GM12878 (cell line): ENCODE measurements around the gene SRGAP1. TPM values are rescaled to one million over a fixed set of nuclear protein-coding genes. Genes with fewer than 3 reads are reported as not detected.

Experiments used
- ATAC-seq: fragments of 200-7000 bp; cut with Tn5 transposase; 3 replicates; pipeline ENCODE4 v1.9.1; 2020; ENCODE audit warnings: mild to moderate bottlenecking, moderate library complexity
- BruUV-seq: library from RNA; stranded (reverse); fragments of 400-500 nt; replicated peaks from 2 replicates; lab custom pipeline; 2021; lab: Mats Ljungman, UMichigan
- CTCF ChIA-PET: fragments of 300-600 bp; sonication (Branson Sonifier 250); formaldehyde crosslinking; extraction: SDS; loops from one replicate; lab custom pipeline; 2021; ENCODE audit warnings: inconsistent platforms; lab: Yijun Ruan, JAX
- POLR2A ChIA-PET: fragments of 350-600 bp; formaldehyde crosslinking; extraction: SDS; loops from one replicate; lab custom pipeline; 2021; ENCODE audit warnings: inconsistent platforms; lab: Charles Lee
- RAD21 ChIA-PET: fragments of 300-600 bp; sonication (Branson Sonifier 250); formaldehyde crosslinking; loops from one replicate; lab custom pipeline; 2023; ENCODE audit warnings: antibody characterized with exemption; ENCODE audit not compliant: unreplicated experiment; lab: Charles Lee
- SMC1A ChIA-PET: fragments of 300-600 bp; sonication (Branson Sonifier 250); formaldehyde crosslinking; loops from one replicate; lab custom pipeline; 2023; ENCODE audit not compliant: unreplicated experiment, uncharacterized antibody; lab: Charles Lee
- DNase-seq: peaks from one replicate; pipeline ENCODE4 v3.0.0-alpha.2; 2011; ENCODE audit warnings: low read depth, low spot score
- FAIRE-seq: peaks from 3 replicates; lab custom pipeline; 2011; peaks lifted over from hg19 to GRCh38; lab: Jason Lieb, UNC
- H2AFZ ChIP-seq: 2 replicates; pipeline ENCODE4 v1.6.0; 2011; ENCODE audit warnings: low read depth, low read length, control low read depth; ENCODE audit not compliant: control insufficient read depth
- H3K27ac ChIP-seq: 2 replicates; pipeline ENCODE4 v1.5.1; 2011; ENCODE audit warnings: control low read depth; ENCODE audit not compliant: control insufficient read depth, insufficient read depth
- H3K27me3 ChIP-seq, 2 experiments: replicated peaks in 1 of 2; 2 replicates each; pipeline versions ENCODE4 v1.6.0 to v1.6.1; 2011; ENCODE audit warnings: low read length in 1 of 2; ENCODE audit not compliant: control insufficient read depth in 2 of 2, insufficient read depth in 2 of 2
- H3K36me3 ChIP-seq, 2 experiments: 2 replicates each; pipeline ENCODE4 v1.5.1; 2011; ENCODE audit warnings: low read length in 1 of 2; ENCODE audit not compliant: control insufficient read depth in 2 of 2, insufficient read depth in 2 of 2
- H3K4me1 ChIP-seq: 2 replicates; pipeline ENCODE4 v1.6.1; 2011; ENCODE audit warnings: mild to moderate bottlenecking, low read length, moderate library complexity, mixed read lengths; ENCODE audit not compliant: control insufficient read depth, insufficient read depth
- H3K4me2 ChIP-seq: 2 replicates; pipeline ENCODE4 v1.6.0; 2011; ENCODE audit warnings: control low read depth; ENCODE audit not compliant: control insufficient read depth, insufficient read depth
- H3K4me3 ChIP-seq: fragments of 200-600 bp; sonication (generic); 2 replicates; pipeline ENCODE4 v1.5.1; 2016
- H3K79me2 ChIP-seq: 2 replicates; pipeline ENCODE4 v1.6.0; 2011; ENCODE audit warnings: low read length; ENCODE audit not compliant: control insufficient read depth, insufficient read depth
- H3K9ac ChIP-seq: 2 replicates; pipeline ENCODE4 v1.8.0; 2011; ENCODE audit warnings: low read length, control low read depth, mixed read lengths; ENCODE audit not compliant: control insufficient read depth, insufficient read depth
- H3K9me3 ChIP-seq: replicated peaks from 3 replicates; pipeline ENCODE4 v1.5.1; 2011; ENCODE audit warnings: mild to moderate bottlenecking, low read length; ENCODE audit not compliant: control insufficient read depth, insufficient read depth
- H4K20me1 ChIP-seq: 2 replicates; pipeline ENCODE4 v1.6.0; 2011; ENCODE audit not compliant: control insufficient read depth, insufficient read depth
- ATF3 ChIP-seq: IDR thresholded peaks from 2 replicates; pipeline ENCODE4 v1.6.1; 2011; ENCODE audit warnings: low read depth, mild to moderate bottlenecking, low read length, moderate library complexity, borderline replicate concordance; ENCODE audit errors: extremely low read depth
- BHLHE40 ChIP-seq, 2 experiments: fragments of 450-650 bp in 1 of 2; IDR thresholded peaks; 2 replicates each; pipeline ENCODE4 v1.6.1; 2011 to 2017; ENCODE audit warnings: low read depth in 2 of 2, borderline replicate concordance in 1 of 2, improper control_type of control experiment in 1 of 2, low read length in 1 of 2, mild to moderate bottlenecking in 1 of 2
- BMI1 ChIP-seq: fragments of 450-650 bp; IDR thresholded peaks from 2 replicates; pipeline ENCODE4 v1.6.1; 2016; ENCODE audit warnings: mild to moderate bottlenecking, moderate library complexity, borderline replicate concordance
- CBX5 ChIP-seq: sonication (generic); IDR thresholded peaks from 2 replicates; pipeline ENCODE4 v1.6.1; 2016; ENCODE audit warnings: low read depth, moderate library complexity, mild to moderate bottlenecking, inconsistent platforms
- EZH2 ChIP-seq: IDR thresholded peaks from 2 replicates; pipeline ENCODE4 v1.6.1; 2012; ENCODE audit warnings: low read depth, mild to moderate bottlenecking, control low read depth, inconsistent platforms, low read length, borderline replicate concordance; ENCODE audit not compliant: control insufficient read depth
- FOS ChIP-seq: IDR thresholded peaks from 3 replicates; pipeline ENCODE4 v1.6.1; 2011; ENCODE audit warnings: borderline replicate concordance; ENCODE audit not compliant: insufficient read length; ENCODE audit errors: extremely low read depth
- KDM1A ChIP-seq: fragments of 200-600 bp; sonication (generic); IDR thresholded peaks from 2 replicates; pipeline ENCODE4 v1.6.1; 2016; ENCODE audit warnings: borderline replicate concordance
- MXI1 ChIP-seq: fragments of 150-350 bp; IDR thresholded peaks from 2 replicates; pipeline ENCODE4 v1.6.1; 2011; ENCODE audit warnings: low read depth, mild to moderate bottlenecking, inconsistent platforms, low read length, improper control_type of control experiment
- NR2F1 ChIP-seq: fragments of 450-650 bp; conservative IDR thresholded peaks from 2 replicates; pipeline ENCODE4 v1.6.1; 2017; ENCODE audit warnings: mild to moderate bottlenecking
- PAX8 ChIP-seq: fragments of 450-650 bp; IDR thresholded peaks from 2 replicates; pipeline ENCODE4 v1.6.1; 2017; ENCODE audit warnings: mild to moderate bottlenecking, moderate library complexity
- POU2F2 ChIP-seq: IDR thresholded peaks from 3 replicates; pipeline ENCODE4 v1.6.1; 2011; ENCODE audit warnings: low read depth, mild to moderate bottlenecking, low read length, borderline replicate concordance
- RELB ChIP-seq: fragments of 450-650 bp; IDR thresholded peaks from 2 replicates; pipeline ENCODE4 v1.6.1; 2017; ENCODE audit warnings: low read depth, mild to moderate bottlenecking, moderate library complexity
- RUNX3 ChIP-seq: IDR thresholded peaks from 2 replicates; pipeline ENCODE4 v1.6.1; 2012; ENCODE audit warnings: low read length, inconsistent platforms
- TCF7 ChIP-seq: IDR thresholded peaks from 2 replicates; pipeline ENCODE4 v1.6.1; 2014; ENCODE audit warnings: antibody characterized with exemption, borderline replicate concordance
- ZNF384 ChIP-seq: IDR thresholded peaks from 2 replicates; pipeline ENCODE4 v1.6.1; 2012; ENCODE audit warnings: low read depth, mild to moderate bottlenecking, low read length, improper control_type of control experiment, borderline replicate concordance
- WGBS: methylation state at CpG from one replicate; pipeline ENCODE4 v1.1.6; 2016; ENCODE audit warnings: low lambda C conversion rate; ENCODE audit not compliant: insufficient replicate concordance, insufficient coverage; ENCODE audit errors: missing lambda C conversion rate; 5-methylcytosine and 5-hydroxymethylcytosine counted together
- in situ Hi-C: fragments of 300-500 bp; cut with MboI; formaldehyde crosslinking; loops from 9 replicates; pipeline ENCODE4 v1.14.3; 2018; ENCODE audit warnings: mixed read lengths
- intact Hi-C: fragments of 100-400 bp; cut with micrococcal nuclease; formaldehyde crosslinking; loops from one replicate; pipeline ENCODE4 v1.14.2; 2022; ENCODE audit not compliant: unreplicated experiment
- polyA plus RNA-seq, 11 experiments: library from polyadenylated mRNA; depleted of rRNA in 4 of 11; unstranded in 6 of 11; stranded (reverse) in 5 of 11; fragments of >200 nt; fragmentation: Nextera tagmentation in 4 of 11; fragmentation: Illumina TruSeq in 1 of 11; extraction: Ambion mirVana in 4 of 11; extraction: Trizol in 1 of 11; gene quantifications; 1 replicate in 1 of 11; 2 replicates in 10 of 11; pipeline versions ENCODE4 v1.2.1 to v1.2.3, GENCODE V29; 2011 to 2016; ENCODE audit warnings: inconsistent platforms in 2 of 11, missing spikeins in 2 of 11, low read depth in 1 of 11
- total RNA-seq, 4 experiments: library from RNA; depleted of rRNA in 3 of 4; stranded (reverse); fragments of >200 nt in 3 of 4; fragmentation: Illumina TruSeq in 1 of 4; extraction: Trizol in 1 of 4; gene quantifications; 2 replicates each; pipeline versions ENCODE4 v1.2.1 to v1.2.3, GENCODE V29; 2013 to 2021

SRGAP1 gene
- total and polyA plus RNA-seq, 10 of the 15 experiments (the other 5 are each of a cell fraction or from before 2014, with no cell fraction given), result 0.16 to 0.85 (median 0.46) TPM

- no peak for FAIRE-seq
- CTCF ChIA-PET, result no interaction called here
- intact Hi-C loops, result loop anchor here (10.0 kb wide), 2 partner anchors 166 to 246 kb away; no protein-coding TSS in a partner anchor
- H3K36me3 ChIP-seq, result no peaks in the 10 kb centered on the region
- H3K79me2 ChIP-seq, result no peaks in the 10 kb centered on the region
- no peak overlapping the region for H2AFZ ChIP-seq
- in situ Hi-C loops, result loop anchor here (25.0 kb wide), 1 partner anchor 539 kb away; the partner anchor contains the start of gene C12orf56
- H3K9me3 ChIP-seq, result no peaks in the 10 kb centered on the region
- H3K9ac ChIP-seq, result no peak overlapping the region
- peaks cover 1% of the 10 kb centered on the region; the same call in 1 of the 2 replicates for H3K4me1 ChIP-seq
- H3K4me2 ChIP-seq, result no peak overlapping the region
- no peak for DNase-seq
- TF ChIP-seq RUNX3 (no peak), ZNF384 (no peak), ATF3 (no peak), FOS (no peak), MXI1 (no peak), TCF7 (no peak), NR2F1 (no peak), RELB (no peak), EZH2 (no peak), CBX5 (no peak), BMI1 (no peak), PAX8 (no peak), BHLHE40 (IDR thresholded peaks at IDR 0.05; ENCODE audit: borderline replicate concordance in 1 of 2, low read depth in 2 of 2, low read length in 1 of 2) (no peak), POU2F2 (no peak), KDM1A (no peak)
- SMC1A ChIA-PET, result no interaction called here
- peaks cover 2 to 6% of the 10 kb centered on the region in 2 experiments; a peak in 3 of 4 replicates for H3K27me3 ChIP-seq
- H3K4me3 ChIP-seq, result no peak overlapping the region
- RAD21 ChIA-PET, result no interaction called here
- no peaks in the 10 kb centered on the region for H4K20me1 ChIP-seq
- no peak overlapping the region for H3K27ac ChIP-seq
- 29% methylated on average over 4 of the region's 4 CpGs for WGBS
- BruUV-seq, result no TSS peak
- POLR2A ChIA-PET, result no interaction called here
- no peak for ATAC-seq
Observed at GRCh38 chr12:63848450-63848849, 4.0 kb downstream of the SRGAP1 start.
